ENCODE results near the gene FDPS.
"Not testable (repeated sequence)": the region's sequence is repeated elsewhere in the genome, so short reads cannot be mapped to it uniquely, and the experiment has no call there.

FDPS gene

DNA sequence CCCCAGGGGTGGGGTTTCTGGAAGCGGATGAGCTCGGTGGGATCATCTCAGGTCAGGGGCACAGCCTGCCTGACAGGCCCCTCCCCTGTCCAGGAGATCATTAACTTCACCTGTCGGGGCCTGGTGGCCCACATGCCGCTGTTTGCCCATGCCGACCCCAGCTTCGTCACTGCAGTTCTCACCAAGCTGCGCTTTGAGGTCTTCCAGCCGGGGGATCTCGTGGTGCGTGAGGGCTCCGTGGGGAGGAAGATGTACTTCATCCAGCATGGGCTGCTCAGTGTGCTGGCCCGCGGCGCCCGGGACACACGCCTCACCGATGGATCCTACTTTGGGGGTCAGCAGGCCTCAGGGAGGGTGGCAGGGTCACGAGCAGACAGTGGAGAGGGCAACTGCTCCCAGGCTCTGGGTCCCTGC, 23.0 kb upstream of the FDPS start:
- no peak for DNase-seq (ENCODE audit: low read depth)

DNA sequence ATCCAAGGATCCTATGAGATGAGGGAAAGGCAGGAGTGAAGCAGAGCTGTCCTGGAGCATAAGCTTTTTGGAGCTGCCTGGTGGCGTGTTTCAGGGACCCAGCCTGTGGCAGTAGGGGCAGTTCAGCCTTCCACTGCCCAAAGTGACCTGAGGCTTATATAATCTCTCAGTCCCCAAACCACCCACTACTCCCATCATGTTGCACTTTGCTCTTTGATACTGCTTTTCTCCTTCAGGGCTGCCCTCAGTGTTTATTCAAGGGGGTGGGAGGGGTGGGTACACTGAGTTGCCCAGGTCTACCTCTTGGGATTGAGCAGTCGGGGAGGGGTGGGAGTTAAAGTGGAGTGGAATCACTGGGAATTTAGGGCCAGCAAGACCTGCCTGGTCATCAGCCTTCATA, 22.1 kb upstream of the FDPS start:
- DNase-seq (ENCODE audit: low read depth): no peak

- DNase-seq (ENCODE audit: low read depth): no peak
These were observed 20.6 kb upstream of the FDPS start for GRCh38 chr1:155287987-155288543.

DNA sequence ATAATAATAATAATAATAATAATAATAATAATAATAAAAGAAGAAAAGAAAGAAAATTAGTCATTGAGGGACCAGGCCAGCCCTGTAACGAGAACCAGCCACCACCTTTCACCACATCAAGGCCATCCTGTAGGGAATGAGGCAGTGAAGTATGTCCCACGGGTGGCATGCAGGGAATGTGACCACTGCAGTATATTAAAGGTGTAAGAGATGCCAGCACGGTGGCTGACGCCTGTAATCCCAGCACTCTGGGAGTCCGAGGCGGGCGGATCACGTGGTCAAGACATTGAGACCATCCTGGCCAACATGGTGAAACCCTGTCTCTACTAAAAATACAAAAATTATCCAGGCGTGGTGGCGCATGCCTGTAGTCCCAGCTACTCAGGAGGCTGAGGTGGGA, 17.7 kb upstream of the FDPS start:
- DNase-seq (ENCODE audit: low read depth): not testable (repeated sequence)

DNA sequence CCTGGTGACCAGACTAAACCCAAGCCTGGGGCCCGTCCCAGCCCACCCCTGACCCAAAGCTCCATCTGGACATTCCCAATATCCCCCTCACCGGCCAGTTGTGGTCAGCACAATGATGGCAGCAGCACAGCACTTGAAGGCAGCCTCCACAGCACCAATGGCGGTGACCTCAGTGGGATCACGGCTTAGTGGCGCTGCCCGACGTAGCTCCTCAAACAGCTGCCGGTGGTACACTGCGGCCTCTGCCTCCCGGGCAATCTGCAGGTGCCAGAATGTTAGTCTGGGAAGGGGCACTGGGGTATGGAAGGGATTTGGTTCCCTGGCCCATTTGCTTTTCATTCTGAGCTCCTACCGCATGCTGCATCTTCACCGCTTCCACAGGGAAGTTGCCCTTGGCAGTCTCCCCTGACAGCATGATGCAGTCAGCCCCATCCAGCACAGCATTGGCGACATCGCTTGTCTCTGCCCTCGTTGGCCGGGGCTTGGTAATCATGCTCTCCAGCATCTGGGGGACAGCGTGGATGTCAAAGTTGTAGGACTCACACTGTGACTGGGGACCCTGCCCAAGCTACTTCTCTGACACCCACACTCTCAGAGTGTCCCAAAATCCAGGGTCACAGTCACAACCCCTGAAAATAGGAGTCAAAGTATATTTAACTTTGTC, 15.4 kb upstream of the FDPS start:
- DNase-seq (ENCODE audit: low read depth): no peak

DNA sequence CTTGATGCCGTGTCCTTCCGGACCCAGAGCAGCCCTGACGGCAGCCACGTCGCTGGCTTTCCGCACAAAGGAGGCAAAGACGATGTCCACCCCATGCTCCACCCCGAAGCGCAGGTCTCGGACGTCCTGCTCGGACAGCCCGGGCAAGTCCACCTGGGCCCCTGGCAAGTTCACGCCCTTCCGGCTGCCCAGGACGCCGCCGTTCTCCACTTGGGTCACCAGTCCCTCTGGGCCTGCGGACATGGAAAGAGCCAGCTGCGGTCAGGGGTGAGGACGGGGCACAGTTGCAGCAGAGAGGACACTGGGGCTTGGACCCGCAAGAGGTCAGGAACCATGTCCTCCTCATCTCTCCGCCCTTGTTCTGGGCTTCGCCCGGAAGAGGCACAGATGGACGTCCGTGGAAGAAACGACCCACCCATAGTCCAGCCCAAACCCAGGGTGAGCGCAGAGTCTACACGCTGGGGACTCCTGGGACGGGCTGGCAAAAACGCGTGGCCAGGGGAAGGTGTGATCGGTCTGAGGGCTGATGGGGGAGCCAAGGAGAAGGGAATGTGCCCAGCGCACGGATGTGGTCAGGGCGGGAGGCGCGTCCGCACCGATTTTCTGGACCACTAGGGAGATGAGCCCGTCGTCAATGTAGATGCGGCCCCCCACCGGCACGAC, 14.0 kb upstream of the FDPS start:
- no peak for DNase-seq (ENCODE audit: low read depth)

DNA sequence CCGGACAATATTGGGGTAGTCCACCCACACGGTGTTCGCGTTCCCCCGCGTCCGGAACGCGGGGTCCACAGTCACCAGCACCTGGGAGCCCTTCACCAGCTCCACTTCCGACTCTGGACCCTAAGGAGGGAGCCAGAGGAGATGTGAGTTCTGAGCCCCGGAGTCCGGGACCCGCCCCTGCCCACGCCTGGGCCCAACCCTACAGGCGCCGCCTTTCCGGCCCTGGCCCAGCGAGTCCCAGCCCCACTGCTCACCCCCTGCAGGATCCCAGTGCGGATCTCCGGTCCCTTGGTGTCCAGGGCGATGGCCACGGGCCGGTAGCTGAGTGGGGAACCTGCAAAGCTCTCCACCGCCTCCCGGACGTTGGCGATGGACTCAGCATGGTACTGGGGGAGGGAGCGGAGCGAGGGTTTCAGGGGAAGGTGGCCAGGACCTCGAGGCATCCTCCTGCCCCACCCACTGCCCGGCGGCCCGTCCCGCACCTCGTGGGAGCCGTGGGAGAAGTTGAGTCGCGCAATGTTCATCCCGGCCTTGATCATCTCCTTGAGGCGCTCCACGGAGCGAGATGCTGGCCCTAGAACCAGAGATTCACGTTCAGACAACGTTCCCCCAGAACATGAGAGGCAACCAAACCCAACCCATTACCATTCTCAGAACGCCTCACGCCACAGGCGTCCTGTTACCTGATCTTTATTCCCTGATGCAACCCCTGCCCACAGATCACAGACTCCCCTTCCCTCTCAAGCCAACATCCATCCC, 13.3 kb upstream of the FDPS start:
- no peak for DNase-seq (ENCODE audit: low read depth)

DNA sequence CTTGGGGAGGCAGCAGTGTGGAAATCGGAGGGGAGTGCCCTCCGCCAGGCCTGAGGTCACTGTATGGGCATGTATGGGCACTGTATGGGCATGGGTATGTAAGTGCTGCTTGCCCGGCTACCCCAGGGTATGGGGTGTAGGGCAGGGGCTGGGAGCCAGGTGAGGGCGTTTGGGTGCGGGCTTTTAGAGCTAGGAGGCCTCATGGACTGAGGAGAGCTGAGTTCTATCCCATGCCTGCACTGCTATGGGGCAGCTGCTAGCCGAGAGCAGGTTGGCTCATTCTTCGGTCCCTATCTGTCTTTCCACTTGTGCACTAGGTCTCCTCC, 12.8 kb upstream of the FDPS start:
- no peak for DNase-seq (ENCODE audit: low read depth)

DNA sequence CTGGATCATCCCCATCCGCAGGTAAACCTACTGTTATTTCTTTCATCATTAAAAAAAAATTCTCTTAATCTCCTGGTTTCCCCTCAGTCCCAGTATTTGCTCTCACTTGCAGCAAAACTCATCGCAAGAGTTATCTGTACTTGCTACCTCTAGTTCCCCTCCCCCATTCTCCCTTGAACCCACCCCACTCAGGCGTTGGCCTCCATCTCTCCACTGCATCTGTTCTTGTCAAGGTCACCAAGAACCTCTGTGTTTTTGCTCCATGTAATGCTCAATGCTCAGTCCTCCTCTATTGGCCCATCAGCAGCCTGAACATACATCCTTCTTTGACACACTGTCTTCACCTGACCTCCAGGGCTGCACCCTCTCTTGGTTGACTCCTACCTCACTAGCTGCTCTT, 12.0 kb upstream of the FDPS start:
- DNase-seq (ENCODE audit: low read depth): no peak

DNA sequence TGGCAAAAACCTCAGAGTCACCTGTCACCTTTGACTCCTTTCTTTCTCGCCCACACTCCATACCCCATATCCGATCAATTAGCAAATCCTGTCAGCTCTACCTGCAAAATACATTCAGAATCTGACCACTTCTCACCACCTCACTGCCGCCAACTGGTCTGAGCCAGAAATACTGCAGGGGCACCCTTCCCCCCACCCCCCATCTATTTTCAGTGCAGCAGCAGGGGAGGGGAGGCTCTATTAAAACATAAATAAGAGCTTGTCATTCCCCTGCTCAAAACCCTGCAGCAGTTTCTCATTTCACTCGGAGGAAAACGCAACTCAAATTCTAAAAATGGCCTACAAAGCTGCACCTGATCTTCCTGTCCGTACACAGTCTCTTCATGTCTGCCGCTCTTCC, 11.3 kb upstream of the FDPS start:
- no peak for DNase-seq (ENCODE audit: low read depth)

DNA sequence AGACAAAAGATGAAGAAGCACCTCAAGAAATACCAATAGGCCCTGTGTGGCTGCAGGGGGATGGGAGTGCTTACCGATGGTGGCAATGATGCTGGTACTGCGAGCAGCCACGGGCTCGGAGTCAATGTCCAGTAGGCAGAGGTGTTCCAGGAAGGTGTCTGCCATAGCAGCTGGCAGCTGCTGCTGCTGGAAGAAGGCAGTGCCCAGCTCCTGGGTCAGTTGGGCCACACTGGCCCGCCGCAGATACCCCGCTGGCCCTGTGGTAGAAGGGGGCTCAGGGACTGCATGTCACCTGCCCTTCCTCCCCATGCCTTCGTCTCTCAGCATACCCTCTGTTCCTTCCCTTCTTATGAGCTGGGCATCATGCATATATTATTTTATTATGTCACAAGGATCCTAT, 8.6 kb upstream of the FDPS start:
- no peak for DNase-seq (ENCODE audit: low read depth)

GRCh38 chr1:155300553-155301329, 7.9 kb upstream of the FDPS start:
- no peak for DNase-seq (ENCODE audit: low read depth)

DNA sequence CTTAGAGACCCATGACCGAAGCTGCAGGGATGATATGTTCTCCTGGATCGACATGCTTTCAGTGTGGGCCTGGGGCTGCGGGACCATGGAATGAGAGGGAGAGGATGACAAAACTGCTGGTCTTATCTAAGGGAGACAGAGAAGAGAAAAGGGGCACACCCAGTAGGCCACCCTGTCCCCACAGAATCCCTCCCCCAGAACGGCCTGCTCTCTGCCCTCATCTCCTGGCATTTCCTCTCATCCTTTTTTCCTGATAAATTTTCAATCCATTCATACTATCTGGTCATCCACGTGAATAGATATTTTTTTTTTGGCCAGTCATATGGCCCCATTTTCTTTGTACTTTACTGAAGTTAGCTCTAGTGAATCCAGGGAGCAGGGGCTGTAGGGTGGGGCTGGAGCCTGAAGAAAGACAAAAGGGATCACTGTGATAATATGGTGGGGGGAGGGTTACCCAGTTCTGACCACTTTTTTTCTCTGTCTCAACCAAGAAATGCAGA, 7.3 kb upstream of the FDPS start, which contains the start of gene PKLR:
TSS of gene PKLR (minus strand) at position 97 of the 500 bp plus-strand sequence. CDS start at position 54, 43 bp downstream.
- no peak for DNase-seq (ENCODE audit: low read depth)

DNA sequence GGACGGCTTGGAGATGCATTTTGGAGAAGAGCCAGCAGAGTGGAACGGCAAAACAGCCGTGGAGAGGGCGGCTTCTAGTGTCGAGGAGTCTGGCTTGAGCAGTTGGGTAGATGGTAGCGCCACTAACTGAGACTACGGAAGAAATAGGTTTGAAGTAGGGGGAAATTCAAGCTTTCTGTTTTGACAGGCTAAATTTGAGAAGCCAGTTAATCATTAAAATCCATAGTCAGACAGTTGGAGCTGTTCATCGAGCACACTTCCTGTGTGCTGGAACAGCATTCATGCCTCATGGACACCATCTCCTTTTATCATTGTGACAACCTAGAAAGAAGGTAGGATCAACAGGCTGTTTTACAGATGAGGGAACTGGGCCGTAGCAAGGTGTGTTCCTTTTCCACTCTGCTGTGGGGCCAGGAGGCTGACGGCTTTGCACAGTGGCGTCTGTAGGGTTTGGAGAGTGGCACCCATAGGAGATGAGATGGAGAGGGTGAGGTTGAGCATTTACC, 4.1 kb upstream of the FDPS start:
- no peak for DNase-seq (ENCODE audit: low read depth)

- no peak for DNase-seq (ENCODE audit: low read depth)
These were observed 2.7 kb upstream of the FDPS start for GRCh38 chr1:155305881-155306391.

DNA sequence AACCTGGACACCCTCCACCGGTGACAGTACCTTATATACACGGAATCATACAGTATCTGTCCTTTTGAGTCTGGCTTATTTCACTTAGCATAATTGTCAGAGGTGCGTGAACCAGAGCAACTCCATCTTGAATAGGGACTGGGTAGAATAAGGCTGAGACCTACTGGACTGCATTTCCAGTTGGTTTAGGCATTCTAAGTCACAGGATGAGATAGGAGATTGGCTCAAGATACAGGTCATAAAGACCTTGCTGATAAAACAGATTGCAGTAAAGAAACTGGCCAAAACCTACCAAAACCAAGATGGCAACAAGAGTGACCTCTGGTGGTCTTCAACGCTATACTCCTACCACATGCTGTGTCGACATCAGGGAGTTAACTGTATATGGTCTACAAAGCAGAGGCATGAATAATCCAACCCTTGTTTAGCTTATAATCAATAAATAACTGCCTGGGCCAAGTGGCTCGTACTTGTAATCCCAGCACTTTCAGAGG, 1.4 kb upstream of the FDPS start:
- DNase-seq (ENCODE audit: low read depth): no peak

DNA sequence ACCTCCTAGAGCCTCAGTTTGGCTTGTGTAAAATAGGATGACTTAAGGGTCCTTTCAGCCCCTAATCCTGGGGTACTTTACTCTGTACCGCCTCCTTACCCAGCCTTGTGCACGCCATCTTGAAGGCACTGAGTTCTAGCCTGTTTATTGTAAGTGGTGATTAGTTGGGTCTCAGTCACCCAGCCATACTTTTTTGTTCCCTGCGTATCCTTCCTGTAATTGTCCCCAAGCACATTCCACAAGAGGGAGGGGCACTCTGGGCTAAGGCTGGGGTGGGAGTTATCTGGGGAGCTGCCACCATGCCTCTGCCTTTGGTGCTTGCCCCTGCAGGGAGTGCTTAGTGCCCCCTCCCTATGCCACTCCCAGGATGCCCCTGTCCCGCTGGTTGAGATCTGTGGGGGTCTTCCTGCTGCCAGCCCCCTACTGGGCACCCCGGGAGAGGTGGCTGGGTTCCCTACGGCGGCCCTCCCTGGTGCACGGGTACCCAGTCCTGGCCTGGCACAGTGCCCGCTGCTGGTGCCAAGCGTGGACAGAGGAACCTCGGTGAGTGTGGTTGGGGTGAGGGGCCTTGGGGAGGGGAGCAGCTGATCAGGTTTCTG, 856 bp downstream of the FDPS start:
- DNase-seq (ENCODE audit: low read depth): no peak

DNA sequence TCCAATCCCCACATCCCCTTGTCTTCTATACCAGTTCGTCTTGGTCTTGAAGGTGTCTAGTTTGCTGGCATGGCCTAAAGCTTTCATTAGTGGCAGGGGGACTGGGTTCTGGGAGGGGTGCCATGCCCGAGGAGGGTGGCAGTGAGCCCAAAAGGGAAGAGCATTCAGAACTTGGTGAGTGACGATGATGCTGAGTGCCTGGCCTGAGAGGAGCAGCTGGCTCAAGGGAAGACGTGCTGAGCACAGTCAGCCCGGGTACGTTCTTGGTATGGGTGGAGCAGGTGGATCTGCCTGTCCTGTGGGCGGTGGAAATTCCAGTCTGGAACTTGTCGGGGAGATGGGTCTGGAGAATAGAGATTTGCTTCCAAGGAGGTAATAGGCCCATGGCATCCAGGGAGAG, 4.6 kb downstream of the FDPS start:
- DNase-seq (ENCODE audit: low read depth): no peak

- DNase-seq (ENCODE audit: low read depth): no peak
These were observed 8.3 kb downstream of the FDPS start for GRCh38 chr1:155316922-155317321.

- DNase-seq (ENCODE audit: low read depth): no peak
These were observed 9.4 kb downstream of the FDPS start for GRCh38 chr1:155318082-155318481.

GRCh38 chr1:155319536-155319935, 10.9 kb downstream of the FDPS start:
- no peak for DNase-seq (ENCODE audit: low read depth)

All from stromal cell of bone marrow (primary cell).